ENCODE data around the gene IRGQ. TPM values are rescaled to one million over a fixed set of nuclear protein-coding genes. Genes with fewer than 3 reads are reported as not detected.

Gene IRGQ
- total RNA-seq, 1 experiment from 2014 or later = 23.3 TPM

- intact Hi-C loops (cut with micrococcal nuclease; ENCODE audit: unreplicated experiment) = loop anchor here (10.0 kb wide), 1 partner anchor 165 kb away; no protein-coding TSS in a partner anchor
- H3K27me3 ChIP-seq (ENCODE audit: insufficient read depth, low read depth) = no peaks in the 10 kb centered on the region
- ChIA-PET CTCF (interaction anchor here (0.6 to 1.2 kb wide), 3 partner anchors 53 to 89 kb away, joined by 4 to 8 read pairs (median 6); no protein-coding TSS in a partner anchor), POLR2A (ENCODE audit: unreplicated experiment) (no interaction called here)
- H3F3A ChIP-seq (ENCODE audit: insufficient read depth, low read depth) = peaks cover 9% of the 10 kb centered on the region; the same call in 1 of the 2 replicates
- H3K4me1 ChIP-seq (replicated peaks; ENCODE audit: insufficient read depth) = peaks cover 10% of the 10 kb centered on the region
- H3K79me2 ChIP-seq (ENCODE audit: low read depth) = peaks cover 34% of the 10 kb centered on the region
- no peak for TF ChIP-seq EZH2 (IDR thresholded peaks at IDR 0.05; ENCODE audit: low read depth)
- TF ChIP-seq CTCF (conservative IDR thresholded peaks at IDR 0.05) = no peak
- DNase-seq = no peak
- H3K9me2 ChIP-seq (ENCODE audit: insufficient read depth) = no peaks in the 10 kb centered on the region
- no peak overlapping the region for H3K27ac ChIP-seq
- H3K36me3 ChIP-seq (ENCODE audit: low read depth) = no peaks in the 10 kb centered on the region
- no peaks in the 10 kb centered on the region for H4K20me1 ChIP-seq (ENCODE audit: insufficient read depth)
- no peak overlapping the region for H3K4me2 ChIP-seq
- H3K9me3 ChIP-seq (ENCODE audit: insufficient read depth, low read depth) = no peaks in the 10 kb centered on the region
- no TSS peak for BruUV-seq (replicated peaks)
- H2AFZ ChIP-seq = no peak overlapping the region
- no peak overlapping the region for H3K4me3 ChIP-seq
Measured at GRCh38 chr19:43599635-43600295, 3.8 kb upstream of the IRGQ start.

GRCh38 chr19:43598445-43599240 lies 2.7 kb upstream of the IRGQ start:
- H3K4me2 ChIP-seq = peak overlapping the region; percentile 97; the same call in 1 of the 2 replicates
- no TSS peak for BruUV-seq (replicated peaks)
- H3K4me3 ChIP-seq = no peak overlapping the region
- H3K27me3 ChIP-seq (ENCODE audit: insufficient read depth, low read depth) = no peaks in the 10 kb centered on the region
- H3K4me1 ChIP-seq (replicated peaks; ENCODE audit: insufficient read depth) = peaks cover 15% of the 10 kb centered on the region
- peaks cover 44% of the 10 kb centered on the region for H3K79me2 ChIP-seq (ENCODE audit: low read depth)
- no peak overlapping the region for H3K27ac ChIP-seq
- no peaks in the 10 kb centered on the region for H3K9me3 ChIP-seq (ENCODE audit: insufficient read depth, low read depth)
- intact Hi-C loops (cut with micrococcal nuclease; ENCODE audit: unreplicated experiment) = loop anchor here (10.0 kb wide), 1 partner anchor 164 kb away; no protein-coding TSS in a partner anchor
- DNase-seq = no peak
- H3K9me2 ChIP-seq (ENCODE audit: insufficient read depth) = no peaks in the 10 kb centered on the region
- TF ChIP-seq CTCF (conservative IDR thresholded peaks at IDR 0.05) (no peak), EZH2 (IDR thresholded peaks at IDR 0.05; ENCODE audit: low read depth) (no peak)
- peaks cover 9% of the 10 kb centered on the region for H4K20me1 ChIP-seq (ENCODE audit: insufficient read depth)
- no peak overlapping the region for H2AFZ ChIP-seq
- ChIA-PET POLR2A (ENCODE audit: unreplicated experiment) (no interaction called here), CTCF (no interaction called here)
- 0 out of 2 replicates have a peak, but pooled peaks cover 6% of the 10 kb centered on the region for H3K36me3 ChIP-seq (ENCODE audit: low read depth)
- peaks cover 12% of the 10 kb centered on the region; the same call in 1 of the 2 replicates for H3F3A ChIP-seq (ENCODE audit: insufficient read depth, low read depth)

GRCh38 chr19:43597876-43598275 lies 1.9 kb upstream of the IRGQ start:
- Histone ChIP-seq H3K79me2 (ENCODE audit: low read depth) (peaks cover 48% of the 10 kb centered on the region), H3K36me3 (ENCODE audit: low read depth) (0 out of 2 replicates have a peak, but pooled peaks cover 7% of the 10 kb centered on the region), H4K20me1 (ENCODE audit: insufficient read depth) (peaks cover 10% of the 10 kb centered on the region), H3K9me2 (ENCODE audit: insufficient read depth) (no peaks in the 10 kb centered on the region), H3K4me1 (replicated peaks; ENCODE audit: insufficient read depth) (peaks cover 15% of the 10 kb centered on the region), H3K4me2 (peak overlapping the region; percentile 97), H2AFZ (no peak overlapping the region), H3K9me3 (ENCODE audit: insufficient read depth, low read depth) (no peaks in the 10 kb centered on the region), H3K27me3 (ENCODE audit: insufficient read depth, low read depth) (no peaks in the 10 kb centered on the region), H3F3A (ENCODE audit: insufficient read depth, low read depth) (peaks cover 12% of the 10 kb centered on the region; the same call in 1 of the 2 replicates), H3K4me3 (peak overlapping the region; percentile 92; the same call in 1 of the 2 replicates), H3K27ac (no peak overlapping the region)
- ChIA-PET POLR2A (ENCODE audit: unreplicated experiment) (no interaction called here), CTCF (no interaction called here)
- intact Hi-C loops (cut with micrococcal nuclease; ENCODE audit: unreplicated experiment) = loop anchor here (2.0 to 10.0 kb wide), 3 partner anchors 21 to 187 kb away; partner anchors contain the start of gene ZNF428
- no peak for DNase-seq
- TF ChIP-seq EZH2 (IDR thresholded peaks at IDR 0.05; ENCODE audit: low read depth) (no peak), CTCF (conservative IDR thresholded peaks at IDR 0.05) (no peak)
- no TSS peak for BruUV-seq (replicated peaks)

Measured in PC-9 (cell line).